Motor neuron (in vitro differentiated cells): Measurements from ENCODE around the gene RTKN. TPM values are rescaled to one million over a fixed set of nuclear protein-coding genes. Genes with fewer than 3 reads are reported as not detected.
A peak's percentile ranks its signal among the peaks of the same experiment; 100 is the strongest.

Experiments used
- ATAC-seq, 8 experiments: fragments of 200-7000 bp; cut with Tn5 transposase; replicated peaks in 6 of 8; 2 replicates each; pipeline ENCODE4 v1.8.0; 2021; ENCODE audit warnings: mild to moderate bottlenecking in 8 of 8, moderate library complexity in 8 of 8
- H3K27ac ChIP-seq, 2 donors: fragments of 250-450 bp; sonication (Bioruptor Pico); 2 replicates each; pipeline ENCODE4 v1.9.0; 2021; ENCODE audit warnings: antibody characterized with exemption in 2 of 2, mild to moderate bottlenecking in 2 of 2, moderate library complexity in 1 of 2
- H3K4me1 ChIP-seq, 2 donors: fragments of 250-450 bp; sonication (Bioruptor Pico); replicated peaks in 1 of 2; 2 replicates each; pipeline ENCODE4 v1.6.1; 2021; ENCODE audit warnings: antibody characterized with exemption in 2 of 2, mild to moderate bottlenecking in 2 of 2, moderate library complexity in 1 of 2
- H3K4me3 ChIP-seq, 5 donors: fragments of 250-450 bp; sonication (Bioruptor Pico); 2 replicates each; pipeline ENCODE4 v1.9.0; 2021; ENCODE audit warnings: antibody characterized with exemption in 5 of 5, mild to moderate bottlenecking in 5 of 5, moderate library complexity in 4 of 5
- WGBS, 10 experiments: fragments of 450-650 bp; shearing (Covaris generic); methylation state at CpG; one replicate each; pipeline ENCODE4 v1.0.0; 2022; 5-methylcytosine and 5-hydroxymethylcytosine counted together
- in situ Hi-C, 9 experiments: fragments of 400-800 bp; cut with MboI; loops; one replicate each; pipeline ENCODE4 v1.15.0; 2021; ENCODE audit warnings: low sequenced_read_pairs in 9 of 9, low pct_unique_long_range_greater_than_20kb in 2 of 9; ENCODE audit not compliant: unreplicated experiment in 9 of 9
- total RNA-seq, 8 experiments: library from RNA; unstranded; fragments of 300-600 nt; gene quantifications; 2 replicates each; pipeline versions ENCODE4 v1.2.3 to v1.2.4, GENCODE V29; 2022

Gene RTKN
- total RNA-seq, 8 experiments from 2014 or later = 1.4 to 33.2 (median 9.7) TPM

DNA sequence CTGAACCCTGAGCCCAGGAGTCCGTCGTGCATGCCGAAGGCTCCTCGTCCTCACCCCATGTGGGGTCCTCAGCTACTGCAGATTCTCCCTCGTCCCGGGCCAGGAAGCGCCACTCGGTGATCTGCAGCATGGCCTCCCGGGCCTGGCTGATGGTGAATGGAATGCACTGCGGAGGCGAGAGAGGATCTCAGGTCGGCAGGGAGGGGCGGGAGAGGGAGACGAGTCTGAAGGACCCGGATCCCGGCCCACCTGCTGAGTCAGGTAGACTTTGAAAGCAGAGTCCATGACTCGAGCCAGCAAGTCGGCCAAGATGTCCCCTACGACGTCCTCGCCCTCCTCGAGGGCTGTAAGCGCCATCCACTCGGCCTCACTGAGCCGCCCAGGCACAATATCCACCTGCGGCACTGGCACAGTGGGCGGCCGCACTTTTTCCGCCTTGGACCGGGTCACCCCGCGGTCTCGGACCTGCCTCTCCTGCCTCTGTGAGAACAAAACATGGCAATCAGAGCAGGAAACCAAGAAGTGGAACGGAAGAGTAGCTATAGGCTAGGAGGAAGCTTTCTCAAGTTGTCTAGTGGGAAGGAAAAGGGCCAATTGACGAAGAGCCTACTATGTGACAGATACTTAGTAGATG is 25.9 kb downstream of the RTKN start:
- Histone ChIP-seq H3K4me1 (peaks cover 0 to 12% of the 10 kb centered on the region in 2 donors), H3K27ac (no peak overlapping the region), H3K4me3 (no peak overlapping the region)
- WGBS, 10 experiments = 60 to 96% (median 83%) methylated on average over 1 to 8 of the region's 35 CpGs; no CpG with 5 or more reads in 2 of the 10 experiments
- peak in 1 of 8 experiments; percentile 6 for ATAC-seq
- in situ Hi-C loops = no loop called here

DNA sequence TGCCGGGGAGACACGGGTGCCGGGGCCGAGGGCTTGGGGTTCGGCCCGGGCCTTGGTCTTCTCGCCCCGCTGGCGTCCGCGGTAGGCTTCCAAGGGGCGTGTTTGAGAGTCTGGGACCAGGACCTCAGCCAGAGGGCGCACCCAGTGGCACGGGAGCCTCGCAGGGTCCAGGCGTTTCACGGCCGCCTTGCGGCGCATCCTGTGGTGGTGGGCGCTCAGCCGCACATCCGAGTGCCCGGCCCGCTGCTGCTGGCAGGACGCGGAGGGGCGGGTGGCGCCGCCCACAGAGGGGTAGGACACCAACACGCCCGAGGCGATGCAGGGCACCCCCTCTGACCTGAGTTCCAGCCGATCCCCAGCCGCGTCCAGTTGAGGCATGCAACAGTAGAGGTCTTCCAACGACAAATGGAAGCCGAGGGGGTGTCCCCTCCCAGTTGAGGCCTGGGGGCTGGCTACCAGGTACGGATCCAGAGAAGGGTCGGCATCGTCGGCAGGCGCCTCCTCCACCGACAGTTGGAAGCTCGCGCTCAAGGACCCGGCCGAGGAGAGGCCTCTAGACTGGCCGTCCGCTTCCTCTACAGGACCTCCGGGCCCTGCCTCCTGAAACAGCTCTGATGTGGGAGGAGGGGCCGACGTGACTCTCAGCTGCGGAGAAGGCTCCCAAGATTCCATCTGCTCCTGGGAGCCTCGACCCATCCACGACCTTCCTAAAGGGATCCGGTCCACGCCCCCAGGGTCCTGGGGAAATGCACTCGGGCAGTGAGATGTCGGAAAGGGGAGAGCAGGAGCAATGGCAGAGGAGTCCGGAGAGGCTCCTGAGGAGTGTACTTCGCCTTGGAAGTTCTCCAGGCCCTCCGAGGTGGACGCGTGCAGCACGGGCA is 26.6 kb downstream of the RTKN start:
- 0 to 91% (median 40%) methylated on average over 1 to 12 of the region's 66 CpGs; no CpG with 5 or more reads in 3 of the 10 experiments for WGBS, 10 experiments
- in situ Hi-C loops = no loop called here
- Histone ChIP-seq H3K27ac (no peak overlapping the region), H3K4me1 (peaks cover 0 to 6% of the 10 kb centered on the region in 2 donors), H3K4me3 (no peak overlapping the region)
- ATAC-seq = peak in 6 of 8 experiments; percentile 32 to 84 (median 68)

DNA sequence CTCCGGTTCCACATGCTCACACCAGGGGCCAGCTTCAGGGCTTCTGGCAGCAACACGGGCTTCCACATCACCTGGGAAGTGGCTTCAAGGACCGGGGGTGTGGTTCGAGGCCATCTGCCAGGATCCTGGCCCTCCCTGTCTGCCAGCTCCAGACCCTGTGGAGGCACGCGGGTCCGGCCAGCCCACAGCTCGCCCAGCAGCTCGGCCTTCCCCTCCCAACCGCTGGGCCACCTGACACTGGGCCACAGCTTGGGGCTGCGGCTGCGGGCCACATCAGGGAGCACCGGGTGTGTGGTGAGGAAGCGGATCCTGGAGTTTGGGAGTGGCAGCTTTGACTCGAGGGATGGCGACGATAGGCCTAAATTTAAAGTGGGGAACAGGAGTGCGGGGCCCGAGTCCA is 27.3 kb downstream of the RTKN start:
- peaks cover 0 to 6% of the 10 kb centered on the region in 2 donors for H3K4me1 ChIP-seq
- H3K27ac ChIP-seq = no peak overlapping the region
- ATAC-seq = peak in 3 of 8 experiments; percentile 29 to 46 (median 38)
- in situ Hi-C loops = no loop called here
- no peak overlapping the region for H3K4me3 ChIP-seq
- 20 to 100% (median 92%) methylated on average over 1 to 12 of the region's 19 CpGs; no CpG with 5 or more reads in 5 of the 10 experiments for WGBS, 10 experiments

DNA sequence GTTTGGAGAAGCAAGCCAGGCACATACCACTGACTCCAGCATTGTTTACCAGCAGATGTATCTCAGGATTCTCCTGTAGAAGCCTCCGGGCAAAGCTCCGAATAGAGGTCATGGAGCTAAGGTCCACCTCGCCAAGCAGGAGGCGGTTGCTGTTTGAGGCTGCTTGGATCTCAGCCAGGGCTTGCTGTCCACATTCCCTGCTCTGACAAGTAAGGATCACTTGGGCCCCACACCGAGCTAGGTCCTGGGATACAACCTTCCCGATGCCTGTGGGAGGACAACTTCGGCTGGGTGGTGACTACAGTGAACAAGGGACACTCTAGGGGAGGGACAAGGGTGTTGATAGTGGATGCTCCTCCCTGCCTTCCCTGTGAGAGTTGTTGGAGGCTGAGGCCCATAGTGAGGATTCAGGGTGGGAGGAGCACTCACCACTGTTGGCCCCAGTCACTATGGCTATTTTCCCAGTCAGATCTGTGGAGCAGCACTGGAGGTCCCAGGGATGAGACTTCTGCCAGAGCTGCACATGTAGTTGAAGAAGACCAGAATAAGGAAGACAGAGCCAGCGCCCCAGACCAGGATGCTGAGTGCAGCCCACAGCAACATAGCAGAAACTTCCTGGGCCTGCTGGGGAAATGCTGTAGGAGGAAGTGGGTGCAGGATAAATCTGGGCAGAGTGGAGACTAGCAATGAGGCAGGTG is 28.6 kb downstream of the RTKN start:
- Histone ChIP-seq H3K4me1 (peaks cover 0 to 6% of the 10 kb centered on the region in 2 donors), H3K4me3 (no peak overlapping the region), H3K27ac (no peak overlapping the region)
- 57 to 100% (median 82%) methylated on average over 1 to 7 of the region's 8 CpGs; no CpG with 5 or more reads in 2 of the 10 experiments for WGBS, 10 experiments
- ATAC-seq = peak in 1 of 8 experiments; percentile 39
- in situ Hi-C loops = no loop called here

DNA sequence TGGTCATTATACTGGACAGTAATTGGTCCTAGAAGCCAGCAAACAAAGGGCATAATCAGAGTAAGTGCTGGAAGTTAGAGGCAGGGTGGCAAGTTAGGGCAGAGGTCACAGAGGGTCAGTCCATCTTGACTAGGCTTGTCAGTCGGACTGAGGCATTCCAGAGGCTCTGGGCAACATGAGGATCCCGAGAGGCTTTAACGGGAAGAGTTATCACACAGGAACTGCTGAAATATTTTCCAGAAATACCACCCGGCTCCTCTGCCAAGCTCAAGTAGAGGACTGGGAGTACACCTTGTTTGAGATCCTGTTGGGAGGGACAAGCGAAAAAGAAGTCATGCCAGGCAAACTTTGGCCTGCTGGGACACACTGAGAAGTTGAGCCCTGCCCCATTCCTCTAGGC is 34.1 kb downstream of the RTKN start:
- Histone ChIP-seq H3K27ac (no peak overlapping the region), H3K4me1 (peaks cover 2 to 5% of the 10 kb centered on the region in 2 donors), H3K4me3 (no peak overlapping the region)
- ATAC-seq = no peak
- in situ Hi-C loops = no loop called here
- 50 to 92% (median 61%) methylated on average over 1 to 5 of the region's 5 CpGs; no CpG with 5 or more reads in 5 of the 10 experiments for WGBS, 10 experiments

DNA sequence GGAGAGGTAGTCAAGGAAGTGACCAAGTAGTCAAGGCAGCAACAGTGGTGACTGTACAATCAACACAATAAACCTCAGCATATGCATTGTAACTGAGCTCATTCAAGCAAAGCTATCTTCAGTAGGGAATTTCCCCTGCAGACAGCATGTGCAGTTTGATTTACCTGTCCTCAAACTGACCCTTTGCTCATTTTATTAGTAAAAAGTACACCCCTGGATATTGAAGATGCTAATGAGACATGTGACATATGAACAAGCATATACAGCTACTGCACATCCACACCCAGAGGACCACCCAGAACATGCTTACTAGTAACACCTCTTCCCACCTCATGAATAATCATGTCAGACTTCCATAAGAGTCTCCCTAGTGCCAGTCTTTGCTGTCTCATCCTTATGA is 35.7 kb downstream of the RTKN start:
- in situ Hi-C loops = no loop called here
- H3K27ac ChIP-seq = no peak overlapping the region
- peaks cover 2 to 5% of the 10 kb centered on the region in 2 donors for H3K4me1 ChIP-seq
- H3K4me3 ChIP-seq = no peak overlapping the region
- ATAC-seq = peak; percentile 58 to 97 (median 79)

DNA sequence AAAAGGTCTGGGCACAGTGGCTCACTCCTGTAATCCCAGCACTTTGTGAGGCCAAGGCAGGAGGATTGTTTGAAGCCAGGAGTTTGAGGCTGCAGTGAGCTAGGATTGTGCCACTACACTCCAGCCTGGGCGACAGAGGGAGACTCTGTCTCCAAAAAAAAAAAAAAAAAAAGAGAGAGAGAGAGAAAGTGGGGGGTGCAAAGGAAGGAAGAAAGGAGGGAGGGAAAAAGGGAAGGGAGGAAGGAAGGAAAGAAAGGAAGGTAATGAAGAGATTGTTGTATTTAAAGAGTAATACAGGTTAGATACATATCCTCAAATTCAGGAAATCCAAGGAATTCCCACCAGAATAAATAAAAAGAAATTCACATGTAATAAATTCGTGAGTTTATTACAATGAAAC is 39.8 kb downstream of the RTKN start:
- ATAC-seq = no peak
- Histone ChIP-seq H3K4me1 (peaks cover 2 to 5% of the 10 kb centered on the region in 2 donors), H3K27ac (no peak overlapping the region), H3K4me3 (no peak overlapping the region)
- in situ Hi-C loops = no loop called here
- WGBS, 10 experiments = 18 to 100% (median 42%) methylated on average over 1 to 2 of the region's 2 CpGs

DNA sequence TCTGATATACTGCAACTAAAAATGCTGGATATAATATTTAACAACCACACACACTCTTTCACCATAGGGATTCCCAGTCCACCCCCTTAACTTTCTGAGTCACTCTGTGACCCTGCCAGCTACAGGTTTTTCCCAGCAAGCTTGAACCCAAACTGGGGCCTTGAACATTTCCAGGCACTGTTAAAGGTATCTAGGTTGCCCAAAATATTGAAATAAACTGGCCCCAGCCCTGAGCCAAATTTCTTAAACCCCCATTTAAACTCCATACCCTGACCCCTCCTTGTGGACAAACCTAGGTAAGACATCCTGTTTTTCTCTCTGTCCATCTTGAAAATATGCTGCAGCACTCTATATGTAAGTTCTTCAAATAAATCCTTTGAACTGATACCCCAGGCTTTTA is 42.0 kb downstream of the RTKN start:
- Histone ChIP-seq H3K4me1 (peaks cover 0 to 9% of the 10 kb centered on the region in 2 donors), H3K27ac (no peak overlapping the region), H3K4me3 (no peak overlapping the region)
- in situ Hi-C loops = no loop called here
- peak in 3 of 8 experiments; percentile 48 to 70 (median 64) for ATAC-seq

DNA sequence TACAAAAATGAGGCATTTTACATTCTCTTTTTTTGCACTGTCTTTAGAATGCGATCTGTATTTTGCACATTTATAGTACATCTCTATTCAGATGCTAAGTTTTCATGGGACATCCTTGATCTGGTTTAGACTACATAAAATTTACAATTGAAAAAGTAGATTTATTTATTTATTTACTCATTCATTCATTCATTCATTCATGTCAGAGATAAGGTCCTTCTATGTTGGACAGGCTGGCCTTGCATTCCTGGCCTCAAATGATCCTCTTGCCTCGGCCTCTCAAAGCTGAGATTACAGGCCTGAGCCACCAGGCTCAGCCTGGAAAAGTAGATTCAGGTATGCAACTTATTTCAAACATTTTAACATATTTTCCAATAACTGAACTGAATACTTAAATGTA is 45.6 kb downstream of the RTKN start:
- Histone ChIP-seq H3K4me1 (peaks cover 0 to 10% of the 10 kb centered on the region in 2 donors), H3K27ac (no peak overlapping the region), H3K4me3 (no peak overlapping the region)
- in situ Hi-C loops = no loop called here
- ATAC-seq = no peak
- 50 to 100% (median 85%) methylated on average over 1 to 2 of the region's 2 CpGs for WGBS, 10 experiments

DNA sequence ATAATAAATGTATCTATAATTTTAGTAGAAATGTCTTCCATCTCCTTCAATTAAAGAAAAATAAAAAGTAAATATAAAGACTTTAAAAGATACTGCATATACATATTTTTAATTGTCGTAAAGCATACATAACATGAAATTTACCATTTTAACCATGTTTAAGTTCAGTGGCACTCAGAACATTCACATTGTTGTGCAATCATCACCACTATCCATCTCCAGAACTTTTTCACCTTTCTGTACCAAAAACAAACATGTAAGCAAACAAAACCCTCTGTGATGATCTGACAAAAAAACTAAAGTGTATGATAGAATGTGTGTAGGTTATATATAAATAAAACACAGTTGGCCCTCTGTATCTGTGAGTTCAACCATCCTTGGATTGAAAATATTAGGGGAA is 48.2 kb downstream of the RTKN start:
- WGBS, 10 experiments = 88 to 100% (median 100%) methylated on average over 1 of the region's 1 CpG; no CpG with 5 or more reads in 2 of the 10 experiments
- H3K27ac ChIP-seq = no peak overlapping the region
- no peak overlapping the region for H3K4me3 ChIP-seq
- no peak for ATAC-seq
- in situ Hi-C loops = no loop called here
- peaks cover 3 to 27% of the 10 kb centered on the region in 2 donors for H3K4me1 ChIP-seq

DNA sequence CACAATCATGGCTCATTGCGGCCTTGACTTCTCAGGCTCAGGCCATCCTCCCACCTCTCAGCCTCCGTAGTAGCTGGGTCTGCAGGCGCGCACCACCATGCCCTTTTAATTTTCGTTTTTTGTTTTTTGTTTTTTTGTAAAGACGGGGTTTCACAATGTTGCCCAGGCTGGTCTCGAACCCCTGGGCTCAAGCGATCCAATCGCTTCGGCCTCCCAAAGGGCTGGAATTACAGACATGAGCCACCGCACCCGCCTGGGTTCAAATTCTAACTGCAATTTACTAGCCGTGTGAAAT is 49.3 kb downstream of the RTKN start:
- in situ Hi-C loops = no loop called here
- no peak for ATAC-seq
- no peak overlapping the region for H3K27ac ChIP-seq
- peaks cover 3 to 27% of the 10 kb centered on the region in 2 donors for H3K4me1 ChIP-seq
- 20 to 100% (median 71%) methylated on average over 1 to 13 of the region's 13 CpGs; no CpG with 5 or more reads in 1 of the 10 experiments for WGBS, 10 experiments
- H3K4me3 ChIP-seq = no peak overlapping the region

DNA sequence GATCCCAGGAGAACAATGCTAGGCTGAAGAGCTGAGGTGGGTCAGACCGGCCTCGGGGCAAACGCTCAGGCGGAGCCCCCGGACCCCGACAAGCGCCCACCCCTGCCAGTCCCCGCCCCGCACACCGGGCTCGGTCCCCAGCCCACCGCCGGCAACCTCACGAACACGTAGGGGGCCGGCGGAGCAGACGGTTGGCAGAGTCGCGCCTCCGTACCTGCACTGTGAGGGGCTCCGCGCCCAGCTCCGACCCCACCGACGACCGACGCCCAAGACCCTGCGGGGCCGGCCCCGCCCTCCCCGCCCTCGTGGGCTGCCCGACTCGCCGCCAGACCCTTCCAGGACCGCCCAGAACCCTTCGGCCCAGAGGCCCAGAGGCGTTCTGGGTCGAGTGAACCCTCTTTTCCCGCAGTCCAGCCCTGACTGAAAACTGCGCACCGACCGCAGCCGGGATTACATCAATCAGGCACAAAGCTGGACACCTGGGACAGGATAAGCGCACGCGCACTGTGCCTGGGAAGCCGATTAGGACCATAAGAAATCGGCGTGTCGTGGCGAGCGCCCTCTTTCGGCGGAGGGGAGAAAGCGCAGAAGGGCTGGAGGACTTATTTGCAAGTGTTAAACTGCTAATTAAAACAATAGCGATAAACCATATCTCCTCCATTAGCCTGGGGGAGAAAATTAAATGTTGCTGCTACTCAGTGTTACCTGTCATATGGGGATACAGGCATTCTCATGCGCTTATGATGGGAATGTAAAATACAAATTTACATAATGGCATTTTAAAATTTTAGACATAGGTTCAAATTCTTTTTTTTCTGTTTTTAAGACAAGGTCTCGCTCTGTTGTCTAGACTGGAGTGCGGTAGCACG is 49.9 kb downstream of the RTKN start:
- WGBS, 10 experiments = 0 to 42% (median 7%) methylated on average over 2 to 14 of the region's 62 CpGs; no CpG with 5 or more reads in 1 of the 10 experiments
- ATAC-seq = peak; percentile 80 to 87 (median 83)
- peaks cover 3 to 28% of the 10 kb centered on the region in 2 donors for H3K4me1 ChIP-seq
- H3K27ac ChIP-seq = peak overlapping the region; percentile 94 to 98
- peak overlapping the region; percentile 81 to 99 (median 93) for H3K4me3 ChIP-seq
- in situ Hi-C loops = no loop called here
